Ramos (cell line): Measurements from ENCODE around the gene KRCC1.

Experiments used
- in situ Hi-C: fragments of 300-500 bp; cut with MboI; formaldehyde crosslinking; loops from one replicate; pipeline ENCODE4 v1.14.3; 2022; ENCODE audit warnings: low sequenced_read_pairs; ENCODE audit not compliant: unreplicated experiment

The KRCC1 gene

GRCh38 chr2:88078643-88079172 is 23.1 kb upstream of the KRCC1 start:
- in situ Hi-C loops, result no loop called here

- in situ Hi-C loops, result no loop called here
Measured at GRCh38 chr2:88077080-88077479, 21.5 kb upstream of the KRCC1 start.

- in situ Hi-C loops, result no loop called here
Measured at GRCh38 chr2:88074854-88075292, 19.3 kb upstream of the KRCC1 start.

- in situ Hi-C loops, result no loop called here
Measured at GRCh38 chr2:88074150-88074549, 18.6 kb upstream of the KRCC1 start.

- in situ Hi-C loops, result no loop called here
Measured at GRCh38 chr2:88071365-88071764, 15.8 kb upstream of the KRCC1 start.

GRCh38 chr2:88070055-88070454 is 14.5 kb upstream of the KRCC1 start:
- in situ Hi-C loops, result no loop called here

- in situ Hi-C loops, result loop anchor here (10.0 kb wide), 1 partner anchor 86 kb away; no protein-coding TSS in a partner anchor
Measured at GRCh38 chr2:88069117-88069516, 13.5 kb upstream of the KRCC1 start.

- in situ Hi-C loops, result loop anchor here (10.0 kb wide), 1 partner anchor 87 kb away; no protein-coding TSS in a partner anchor
Measured at GRCh38 chr2:88068044-88068443, 12.5 kb upstream of the KRCC1 start.

GRCh38 chr2:88067598-88067997 is 12.0 kb upstream of the KRCC1 start, which contains the start of gene SMYD1:
SMYD1 (plus strand) TSS chr2:88067825; CDS start chr2:88067865, 40 bp downstream.
- in situ Hi-C loops, result loop anchor here (10.0 kb wide), 1 partner anchor 87 kb away; no protein-coding TSS in a partner anchor

- in situ Hi-C loops, result loop anchor here (10.0 kb wide), 1 partner anchor 88 kb away; no protein-coding TSS in a partner anchor
Measured at GRCh38 chr2:88067189-88067588, 11.6 kb upstream of the KRCC1 start.

- in situ Hi-C loops, result loop anchor here (10.0 kb wide), 1 partner anchor 88 kb away; no protein-coding TSS in a partner anchor
Measured at GRCh38 chr2:88066543-88066942, 11.0 kb upstream of the KRCC1 start.

GRCh38 chr2:88061295-88061694 is 5.7 kb upstream of the KRCC1 start:
- in situ Hi-C loops, result loop anchor here (10.0 kb wide), 1 partner anchor 94 kb away; no protein-coding TSS in a partner anchor

- in situ Hi-C loops, result loop anchor here (10.0 kb wide), 1 partner anchor 94 kb away; no protein-coding TSS in a partner anchor
Measured at GRCh38 chr2:88060907-88061275, 5.3 kb upstream of the KRCC1 start.

- in situ Hi-C loops, result loop anchor here (10.0 kb wide), 1 partner anchor 95 kb away; no protein-coding TSS in a partner anchor
Measured at GRCh38 chr2:88059979-88060906, 4.7 kb upstream of the KRCC1 start.

GRCh38 chr2:88058191-88058590 is 2.6 kb upstream of the KRCC1 start:
- in situ Hi-C loops, result no loop called here

GRCh38 chr2:88057437-88057844 is 1.9 kb upstream of the KRCC1 start:
- in situ Hi-C loops, result no loop called here

- in situ Hi-C loops, result no loop called here
Measured at GRCh38 chr2:88054782-88055370, 707 bp downstream of the KRCC1 start.

- in situ Hi-C loops, result no loop called here
Measured at GRCh38 chr2:88053934-88054781, 1.4 kb downstream of the KRCC1 start.

GRCh38 chr2:88053296-88053695 is 2.3 kb downstream of the KRCC1 start:
- in situ Hi-C loops, result no loop called here

- in situ Hi-C loops, result no loop called here
Measured at GRCh38 chr2:88051792-88052191, 3.8 kb downstream of the KRCC1 start.
